HepG2 (cell line): ENCODE results near the gene N4BP2L1. TPM values are rescaled to one million over a fixed set of nuclear protein-coding genes. Genes with fewer than 3 reads are reported as not detected.

Experiments
- AGO1 ChIP-seq: fragments of 200-400 bp; formaldehyde crosslinking; IDR thresholded peaks from 2 replicates; pipeline ENCODE4 v1.6.1; 2017; ENCODE audit warnings: mild to moderate bottlenecking, low read depth, low read length, moderate library complexity; ENCODE audit not compliant: poor library complexity, severe bottlenecking
- GFI1 ChIP-seq: sonication (generic); formaldehyde crosslinking; IDR thresholded peaks from 2 replicates; pipeline ENCODE4 v1.5.0; 2020; ENCODE audit warnings: missing genetic modification reagents, mild to moderate bottlenecking, borderline replicate concordance
- HOXA9 ChIP-seq: sonication (generic); formaldehyde crosslinking; IDR thresholded peaks from 2 replicates; pipeline ENCODE4 v1.8.1; 2022; ENCODE audit warnings: missing genetic modification reagents, mild to moderate bottlenecking, moderate library complexity, borderline replicate concordance
- KLF9 ChIP-seq: IDR thresholded peaks from 2 replicates; pipeline ENCODE4 v1.6.1; 2016; ENCODE audit warnings: low read depth
- LCORL ChIP-seq, 2 experiments: fragments of 450-650 bp in 1 of 2; sonication (generic) in 1 of 2; formaldehyde crosslinking in 1 of 2; IDR thresholded peaks; 2 replicates each; pipeline versions ENCODE4 v1.5.0 to v1.6.1; 2017 to 2020; ENCODE audit warnings: antibody characterized with exemption in 1 of 2, missing genetic modification reagents in 1 of 2
- NFKB2 ChIP-seq: sonication (generic); formaldehyde crosslinking; IDR thresholded peaks from 2 replicates; pipeline ENCODE4 v1.4.0; 2020; ENCODE audit warnings: missing genetic modification reagents, borderline replicate concordance
- NONO ChIP-seq, 2 experiments: fragments of 450-650 bp in 1 of 2; sonication (generic) in 1 of 2; formaldehyde crosslinking in 1 of 2; IDR thresholded peaks in 1 of 2; conservative IDR thresholded peaks in 1 of 2; 2 replicates each; pipeline versions ENCODE4 v1.6.1 to v1.8.0; 2017 to 2022; ENCODE audit warnings: mild to moderate bottlenecking in 1 of 2, missing genetic modification reagents in 1 of 2, moderate library complexity in 1 of 2
- PAWR ChIP-seq: sonication (generic); formaldehyde crosslinking; IDR thresholded peaks from 2 replicates; pipeline ENCODE4 v1.4.0; 2020; ENCODE audit warnings: missing genetic modification reagents, mild to moderate bottlenecking, borderline replicate concordance
- PCBP2 ChIP-seq: fragments of 200-400 bp; formaldehyde crosslinking; optimal IDR thresholded peaks from 2 replicates; pipeline ENCODE3; 2018; ENCODE audit warnings: low read length, low read depth; ENCODE audit not compliant: poor library complexity, severe bottlenecking
- SALL2 ChIP-seq: sonication (generic); formaldehyde crosslinking; IDR thresholded peaks from 2 replicates; pipeline ENCODE4 v1.8.1; 2023; ENCODE audit warnings: mild to moderate bottlenecking, missing genetic modification reagents, inconsistent platforms
- SRF ChIP-seq: IDR thresholded peaks from 2 replicates; pipeline ENCODE4 v1.6.1; 2011; ENCODE audit warnings: mild to moderate bottlenecking, low read depth, low read length, moderate library complexity
- STAT5B ChIP-seq: sonication (generic); formaldehyde crosslinking; IDR thresholded peaks from 2 replicates; pipeline ENCODE4 v1.4.0; 2020; ENCODE audit warnings: missing genetic modification reagents
- THAP11 ChIP-seq: IDR thresholded peaks from 2 replicates; pipeline ENCODE4 v1.6.1; 2016; ENCODE audit warnings: missing biosample characterization, missing genetic modification reagents
- YEATS4 ChIP-seq: sonication (generic); formaldehyde crosslinking; IDR thresholded peaks from 2 replicates; pipeline ENCODE4 v1.4.0; 2020; ENCODE audit warnings: missing genetic modification reagents, borderline replicate concordance
- ZBTB21 ChIP-seq: sonication (generic); formaldehyde crosslinking; IDR thresholded peaks from 2 replicates; pipeline ENCODE4 v1.4.0; 2020; ENCODE audit warnings: missing genetic modification reagents
- ZNF567 ChIP-seq: sonication (generic); formaldehyde crosslinking; IDR thresholded peaks from 2 replicates; pipeline ENCODE4 v1.8.1; 2023; ENCODE audit warnings: mild to moderate bottlenecking, missing genetic modification reagents, borderline replicate concordance
- ZNF572 ChIP-seq: sonication (generic); formaldehyde crosslinking; IDR thresholded peaks from 2 replicates; pipeline ENCODE4 v1.5.1; 2020; ENCODE audit warnings: mild to moderate bottlenecking, missing genetic modification reagents
- ZNF576 ChIP-seq: sonication (generic); formaldehyde crosslinking; IDR thresholded peaks from 2 replicates; pipeline ENCODE4 v1.4.0; 2020; ENCODE audit warnings: mild to moderate bottlenecking, missing genetic modification reagents
- ZNF598 ChIP-seq: sonication (generic); formaldehyde crosslinking; IDR thresholded peaks from 2 replicates; pipeline ENCODE4 v1.5.1; 2020; ENCODE audit warnings: mild to moderate bottlenecking, missing genetic modification reagents, borderline replicate concordance
- ZNF607 ChIP-seq: sonication (generic); formaldehyde crosslinking; IDR thresholded peaks from 2 replicates; pipeline ENCODE4 v1.5.1; 2020; ENCODE audit warnings: missing genetic modification reagents, mild to moderate bottlenecking, borderline replicate concordance
- polyA plus RNA-seq, 8 experiments: library from polyadenylated mRNA; depleted of rRNA in 3 of 8; stranded (reverse) in 7 of 8; unstranded in 1 of 8; fragments of >200 nt; fragmentation: Illumina TruSeq in 4 of 8; extraction: Trizol in 4 of 8; gene quantifications; 2 replicates each; pipeline versions ENCODE4 v1.2.1 to v1.2.3, GENCODE V29; 2011 to 2016; ENCODE audit warnings: low read depth in 4 of 8, missing spikeins in 1 of 8, mixed read lengths in 1 of 8; ENCODE audit not compliant: insufficient read depth in 1 of 8
- total RNA-seq, 5 experiments: library from RNA; depleted of rRNA; stranded (reverse); fragments of >200 nt; fragmentation: Illumina TruSeq; extraction: Trizol; gene quantifications; 2 replicates each; pipeline ENCODE4 v1.2.3, GENCODE V29; 2016; ENCODE audit warnings: low read depth in 1 of 5
- TF ChIP-seq, protein P1 (sequence below): sonication (generic); formaldehyde crosslinking; IDR thresholded peaks from 2 replicates; pipeline ENCODE4 v1.9.0; 2021; ENCODE audit warnings: missing genetic modification reagents, borderline replicate concordance
- TF ChIP-seq, protein P2 (sequence below): sonication (generic); formaldehyde crosslinking; IDR thresholded peaks from 2 replicates; pipeline ENCODE4 v1.5.1; 2020; ENCODE audit warnings: missing genetic modification reagents, mild to moderate bottlenecking, borderline replicate concordance

N4BP2L1 gene
- total and polyA plus RNA-seq, 2 of the 13 experiments (the other 11 are each of a cell fraction or from before 2014, with no cell fraction given) = 13.2 to 34.5 TPM

DNA sequence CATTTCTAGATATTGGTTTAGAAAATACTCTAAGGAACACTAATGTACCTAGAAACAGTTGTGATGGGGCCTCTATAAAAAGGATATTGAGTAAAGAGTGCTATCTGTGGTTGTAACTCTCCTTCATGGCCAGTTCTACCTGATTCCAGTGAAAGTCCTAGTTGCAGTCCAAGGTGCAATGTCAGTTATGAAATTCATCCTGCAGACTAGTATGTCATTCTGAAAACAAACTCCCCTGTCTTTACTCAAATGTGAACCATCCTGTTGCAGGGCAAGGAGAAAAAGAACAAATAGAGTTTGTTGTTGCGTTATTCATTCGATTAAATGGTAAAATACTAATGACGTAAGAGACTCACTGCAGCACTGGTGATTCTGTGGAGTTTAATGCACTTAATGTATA is 18.3 kb upstream of the N4BP2L1 start (continued):
- TF ChIP-seq AGO1 (no peak), NONO (IDR thresholded peaks at IDR 0.05) (no peak), NONO (CRISPR knock-in tag; conservative IDR thresholded peaks at IDR 0.05) (0 out of 2 replicates have a peak, but pooled peaks have one; percentile 24), ZBTB21 (peak; percentile 91), ZNF567 (CRISPR knock-in tag) (no peak), LCORL (IDR thresholded peaks at IDR 0.05) (no peak), LCORL (CRISPR knock-in tag; IDR thresholded peaks at IDR 0.05) (peak; percentile 40; the same call in 1 of the 2 replicates), YEATS4 (CRISPR knock-in tag) (no peak), NFKB2 (CRISPR knock-in tag) (no peak), ZNF576 (no peak), ZNF607 (no peak), THAP11 (CRISPR knock-in tag) (peak; percentile 53; the same call in 1 of the 2 replicates), HOXA9 (no peak), STAT5B (CRISPR knock-in tag) (no peak), PCBP2 (no peak), SRF (no peak), KLF9 (CRISPR knock-in tag) (no peak), ZNF598 (CRISPR knock-in tag) (no peak), SALL2 (CRISPR knock-in tag) (no peak), ZNF572 (CRISPR knock-in tag) (no peak), GFI1 (CRISPR knock-in tag) (no peak), PAWR (CRISPR knock-in tag) (no peak)
- TF ChIP-seq, protein P1, sequence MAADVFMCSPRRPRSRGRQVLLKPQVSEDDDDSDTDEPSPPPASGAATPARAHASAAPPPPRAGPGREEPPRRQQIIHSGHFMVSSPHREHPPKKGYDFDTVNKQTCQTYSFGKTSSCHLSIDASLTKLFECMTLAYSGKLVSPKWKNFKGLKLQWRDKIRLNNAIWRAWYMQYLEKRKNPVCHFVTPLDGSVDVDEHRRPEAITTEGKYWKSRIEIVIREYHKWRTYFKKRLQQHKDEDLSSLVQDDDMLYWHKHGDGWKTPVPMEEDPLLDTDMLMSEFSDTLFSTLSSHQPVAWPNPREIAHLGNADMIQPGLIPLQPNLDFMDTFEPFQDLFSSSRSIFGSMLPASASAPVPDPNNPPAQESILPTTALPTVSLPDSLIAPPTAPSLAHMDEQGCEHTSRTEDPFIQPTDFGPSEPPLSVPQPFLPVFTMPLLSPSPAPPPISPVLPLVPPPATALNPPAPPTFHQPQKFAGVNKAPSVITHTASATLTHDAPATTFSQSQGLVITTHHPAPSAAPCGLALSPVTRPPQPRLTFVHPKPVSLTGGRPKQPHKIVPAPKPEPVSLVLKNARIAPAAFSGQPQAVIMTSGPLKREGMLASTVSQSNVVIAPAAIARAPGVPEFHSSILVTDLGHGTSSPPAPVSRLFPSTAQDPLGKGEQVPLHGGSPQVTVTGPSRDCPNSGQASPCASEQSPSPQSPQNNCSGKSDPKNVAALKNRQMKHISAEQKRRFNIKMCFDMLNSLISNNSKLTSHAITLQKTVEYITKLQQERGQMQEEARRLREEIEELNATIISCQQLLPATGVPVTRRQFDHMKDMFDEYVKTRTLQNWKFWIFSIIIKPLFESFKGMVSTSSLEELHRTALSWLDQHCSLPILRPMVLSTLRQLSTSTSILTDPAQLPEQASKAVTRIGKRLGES (CRISPR knock-in tag) = no peak
- TF ChIP-seq, protein P2, sequence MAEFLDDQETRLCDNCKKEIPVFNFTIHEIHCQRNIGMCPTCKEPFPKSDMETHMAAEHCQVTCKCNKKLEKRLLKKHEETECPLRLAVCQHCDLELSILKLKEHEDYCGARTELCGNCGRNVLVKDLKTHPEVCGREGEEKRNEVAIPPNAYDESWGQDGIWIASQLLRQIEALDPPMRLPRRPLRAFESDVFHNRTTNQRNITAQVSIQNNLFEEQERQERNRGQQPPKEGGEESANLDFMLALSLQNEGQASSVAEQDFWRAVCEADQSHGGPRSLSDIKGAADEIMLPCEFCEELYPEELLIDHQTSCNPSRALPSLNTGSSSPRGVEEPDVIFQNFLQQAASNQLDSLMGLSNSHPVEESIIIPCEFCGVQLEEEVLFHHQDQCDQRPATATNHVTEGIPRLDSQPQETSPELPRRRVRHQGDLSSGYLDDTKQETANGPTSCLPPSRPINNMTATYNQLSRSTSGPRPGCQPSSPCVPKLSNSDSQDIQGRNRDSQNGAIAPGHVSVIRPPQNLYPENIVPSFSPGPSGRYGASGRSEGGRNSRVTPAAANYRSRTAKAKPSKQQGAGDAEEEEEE = no peak
